Left ventricle myocardium inferior (tissue), 1 donor: ENCODE measurements around the gene XPO6. TPM values are rescaled to one million over a fixed set of nuclear protein-coding genes. Genes with fewer than 3 reads are reported as not detected.

Experiments
- DNase-seq: peaks from one replicate; pipeline ENCODE4 v3.0.0-alpha.2; 2020
- H3K27ac ChIP-seq: fragments of 200-600 bp; replicated peaks from 2 replicates; pipeline ENCODE4 v1.8.0; 2021
- H3K27me3 ChIP-seq: fragments of 200-600 bp; 2 replicates; pipeline ENCODE4 v1.8.0; 2021; ENCODE audit warnings: low read depth
- H3K36me3 ChIP-seq: fragments of 200-600 bp; 2 replicates; pipeline ENCODE4 v1.8.0; 2021
- H3K4me1 ChIP-seq: fragments of 200-600 bp; 2 replicates; pipeline ENCODE4 v1.8.0; 2021
- H3K4me3 ChIP-seq: fragments of 200-600 bp; 2 replicates; pipeline ENCODE4 v1.8.0; 2021; ENCODE audit warnings: mild to moderate bottlenecking, moderate library complexity
- H3K9me3 ChIP-seq: fragments of 200-600 bp; replicated peaks from 2 replicates; pipeline ENCODE4 v1.8.0; 2021
- CTCF ChIP-seq: fragments of 200-600 bp; IDR thresholded peaks from 2 replicates; pipeline ENCODE4 v1.8.0; 2021; ENCODE audit warnings: antibody characterized with exemption, mild to moderate bottlenecking, borderline replicate concordance
- intact Hi-C: fragments of 100-400 bp; cut with micrococcal nuclease; formaldehyde crosslinking; loops from one replicate; pipeline ENCODE4 v1.11.0; 2022
- total RNA-seq: library from RNA; stranded (reverse); fragmentation: NEBNext Ultra II Directional; extraction: Animal tissue kit (Norgen Biotek cat#: 25700); gene quantifications from one replicate; pipeline ENCODE4 v1.2.1, GENCODE V29; 2021
- donor health status: DM: no; HTN: yes; CAD: no; lungs with severe emphysema.

XPO6 gene
- total RNA-seq, 1 donor from 2014 or later: 26.4 TPM

DNA sequence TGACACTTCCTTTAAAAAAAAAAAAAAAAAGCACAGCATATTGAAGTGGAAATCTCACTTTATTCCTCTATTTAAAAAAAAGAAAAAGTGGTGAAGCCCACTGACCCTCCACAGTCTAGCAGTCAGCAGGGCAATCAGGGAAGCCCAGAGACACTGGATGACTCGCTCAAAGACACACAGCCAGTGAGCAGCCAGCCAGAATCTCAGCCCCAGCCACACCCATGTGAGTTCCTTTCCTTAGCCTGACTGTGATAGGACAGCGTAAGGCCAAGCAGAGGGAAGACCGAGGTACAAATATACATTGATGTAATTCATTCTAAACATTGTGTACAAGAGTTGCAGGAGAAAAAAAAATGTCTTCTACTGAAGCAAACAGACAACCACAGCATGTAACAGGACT is 22.5 kb downstream of the XPO6 start:
- Histone ChIP-seq H3K36me3 (no peaks in the 10 kb centered on the region), H3K27me3 (no peaks in the 10 kb centered on the region), H3K9me3 (peaks cover 5% of the 10 kb centered on the region), H3K27ac (no peak overlapping the region), H3K4me1 (peaks cover 49% of the 10 kb centered on the region), H3K4me3 (no peak overlapping the region)
- TF ChIP-seq CTCF: no peak
- intact Hi-C loops: no loop called here
- no peak for DNase-seq

DNA sequence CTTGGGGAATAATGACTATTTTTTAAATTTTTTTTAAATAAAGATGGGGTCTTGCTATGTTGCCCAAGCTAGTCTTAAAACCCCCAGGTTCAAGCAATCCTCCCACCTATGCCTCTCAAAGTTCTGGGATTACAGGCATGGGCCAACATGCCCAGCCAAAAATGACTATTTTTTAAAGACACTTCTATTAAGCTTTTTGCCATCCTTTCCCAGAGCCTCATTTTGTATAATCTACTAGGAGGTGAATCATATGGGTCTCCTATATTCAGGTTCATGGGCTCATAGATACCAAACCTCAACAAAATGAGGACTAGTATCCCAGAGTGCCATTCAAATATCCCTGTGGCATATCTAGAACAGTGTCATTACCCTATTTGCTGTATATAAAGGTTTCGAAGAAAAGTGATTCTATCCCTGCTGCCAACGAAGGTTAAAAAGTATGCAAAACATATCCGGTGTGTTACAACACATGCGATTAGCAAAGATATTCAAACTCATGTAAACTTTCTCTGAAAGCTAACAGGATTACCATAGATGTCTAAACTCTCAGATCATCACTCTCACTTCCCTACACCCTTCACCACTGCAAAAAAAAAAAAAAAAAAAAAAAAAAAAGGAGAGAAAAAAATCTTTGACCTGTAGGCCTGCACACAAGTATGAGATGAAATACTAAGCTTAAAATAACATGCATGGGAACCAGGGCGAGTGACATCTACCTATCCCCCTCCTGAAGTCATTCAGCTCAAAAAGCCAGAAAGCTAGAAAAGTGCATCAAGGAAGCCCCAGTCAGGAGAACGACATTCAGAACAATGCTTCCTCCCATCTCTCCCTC is 23.5 kb downstream of the XPO6 start:
- peaks cover 5% of the 10 kb centered on the region for H3K9me3 ChIP-seq
- no peak for TF ChIP-seq CTCF
- no peak overlapping the region for H3K27ac ChIP-seq
- DNase-seq: no peak
- no peaks in the 10 kb centered on the region for H3K36me3 ChIP-seq
- H3K4me3 ChIP-seq: no peak overlapping the region
- no peaks in the 10 kb centered on the region for H3K27me3 ChIP-seq
- H3K4me1 ChIP-seq: peaks cover 51% of the 10 kb centered on the region
- intact Hi-C loops: no loop called here

- Histone ChIP-seq H3K36me3 (no peaks in the 10 kb centered on the region), H3K27me3 (no peaks in the 10 kb centered on the region), H3K27ac (no peak overlapping the region), H3K9me3 (peaks cover 5% of the 10 kb centered on the region), H3K4me3 (no peak overlapping the region), H3K4me1 (peaks cover 54% of the 10 kb centered on the region)
- no peak for DNase-seq
- TF ChIP-seq CTCF: no peak
- intact Hi-C loops: no loop called here
Measured at GRCh38 chr16:28187595-28188004, 24.2 kb downstream of the XPO6 start.

GRCh38 chr16:28186752-28187151 is 25.0 kb downstream of the XPO6 start:
- no peak for TF ChIP-seq CTCF
- Histone ChIP-seq H3K4me3 (no peak overlapping the region), H3K27ac (no peak overlapping the region), H3K36me3 (no peaks in the 10 kb centered on the region), H3K4me1 (peaks cover 63% of the 10 kb centered on the region), H3K9me3 (peaks cover 5% of the 10 kb centered on the region), H3K27me3 (no peaks in the 10 kb centered on the region)
- DNase-seq: no peak
- intact Hi-C loops: no loop called here

DNA sequence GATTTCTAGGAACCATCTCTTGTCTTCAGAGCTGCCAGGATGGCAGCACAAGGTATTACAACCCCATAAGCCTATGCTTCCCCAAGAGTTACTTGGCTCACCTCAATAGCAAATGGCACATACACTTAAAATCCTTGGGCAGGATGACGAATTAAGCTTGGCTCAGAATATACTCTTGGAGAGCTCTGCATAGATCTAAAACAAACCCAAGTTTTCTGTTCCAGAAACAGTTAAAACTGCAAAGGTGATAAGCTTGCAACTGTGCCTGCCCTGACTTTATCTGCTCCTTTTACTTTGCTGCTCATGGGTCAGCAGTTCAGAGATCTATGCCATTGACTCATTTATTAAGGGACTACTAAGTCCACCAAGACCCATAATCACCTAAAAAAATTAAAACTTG is 26.1 kb downstream of the XPO6 start:
- intact Hi-C loops: no loop called here
- Histone ChIP-seq H3K36me3 (no peaks in the 10 kb centered on the region), H3K4me3 (no peak overlapping the region), H3K27me3 (no peaks in the 10 kb centered on the region), H3K9me3 (peaks cover 5% of the 10 kb centered on the region), H3K27ac (no peak overlapping the region), H3K4me1 (peaks cover 73% of the 10 kb centered on the region)
- TF ChIP-seq CTCF: no peak
- DNase-seq: no peak
